NB4 (cell line): Measurements from ENCODE around the gene SLC15A5.

Experiments
- DNase-seq: peaks from one replicate; pipeline ENCODE4 v3.0.0; 2010; ENCODE audit warnings: low read depth
- H3K4me3 ChIP-seq: one replicate; pipeline ENCODE4 v1.5.1; 2011; ENCODE audit warnings: mild to moderate bottlenecking, low read depth, low read length, moderate library complexity
- MAX ChIP-seq: IDR thresholded peaks from 2 replicates; pipeline ENCODE4 v1.6.1; 2011; ENCODE audit warnings: low read depth, low read length
- MYC ChIP-seq: IDR thresholded peaks from 2 replicates; pipeline ENCODE4 v1.6.1; 2011; ENCODE audit warnings: low read depth, low read length
- POLR2A ChIP-seq: IDR thresholded peaks from 2 replicates; pipeline ENCODE4 v1.6.1; 2011; ENCODE audit warnings: mild to moderate bottlenecking; ENCODE audit not compliant: insufficient read length; ENCODE audit errors: extremely low read depth
- TF ChIP-seq, protein P1 (sequence below): IDR thresholded peaks from one replicate; pipeline ENCODE4 v1.5.1; 2012; ENCODE audit warnings: low read depth, low read length

SLC15A5 gene

DNA sequence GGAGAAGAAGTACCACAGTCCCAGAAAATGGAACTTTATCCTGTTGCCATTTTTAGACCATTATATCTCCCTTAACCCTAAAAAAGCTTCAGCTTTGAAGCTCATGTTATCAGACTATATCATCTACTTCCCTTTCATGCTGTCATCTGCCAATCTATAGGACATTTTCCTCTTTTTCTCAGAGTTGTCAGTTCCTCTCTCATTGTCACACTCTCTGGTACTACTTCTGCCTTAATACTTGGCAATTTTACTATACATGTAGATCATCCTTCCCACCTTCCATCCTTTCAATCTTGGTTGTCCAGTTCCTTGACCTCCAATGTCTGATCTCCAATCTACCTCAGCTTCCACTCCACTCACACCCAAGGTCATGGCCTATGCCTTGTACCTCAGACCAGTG is 57.4 kb downstream of the SLC15A5 start:
- TF ChIP-seq MAX (no peak), MYC (no peak), POLR2A (no peak)
- TF ChIP-seq, protein P1, sequence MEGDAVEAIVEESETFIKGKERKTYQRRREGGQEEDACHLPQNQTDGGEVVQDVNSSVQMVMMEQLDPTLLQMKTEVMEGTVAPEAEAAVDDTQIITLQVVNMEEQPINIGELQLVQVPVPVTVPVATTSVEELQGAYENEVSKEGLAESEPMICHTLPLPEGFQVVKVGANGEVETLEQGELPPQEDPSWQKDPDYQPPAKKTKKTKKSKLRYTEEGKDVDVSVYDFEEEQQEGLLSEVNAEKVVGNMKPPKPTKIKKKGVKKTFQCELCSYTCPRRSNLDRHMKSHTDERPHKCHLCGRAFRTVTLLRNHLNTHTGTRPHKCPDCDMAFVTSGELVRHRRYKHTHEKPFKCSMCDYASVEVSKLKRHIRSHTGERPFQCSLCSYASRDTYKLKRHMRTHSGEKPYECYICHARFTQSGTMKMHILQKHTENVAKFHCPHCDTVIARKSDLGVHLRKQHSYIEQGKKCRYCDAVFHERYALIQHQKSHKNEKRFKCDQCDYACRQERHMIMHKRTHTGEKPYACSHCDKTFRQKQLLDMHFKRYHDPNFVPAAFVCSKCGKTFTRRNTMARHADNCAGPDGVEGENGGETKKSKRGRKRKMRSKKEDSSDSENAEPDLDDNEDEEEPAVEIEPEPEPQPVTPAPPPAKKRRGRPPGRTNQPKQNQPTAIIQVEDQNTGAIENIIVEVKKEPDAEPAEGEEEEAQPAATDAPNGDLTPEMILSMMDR = no peak
- no peak for DNase-seq
- no peak overlapping the region for H3K4me3 ChIP-seq

GRCh38 chr12:16218934-16219751 is 58.3 kb downstream of the SLC15A5 start:
- no peak for DNase-seq
- no peak overlapping the region for H3K4me3 ChIP-seq
- no peak for TF ChIP-seq MYC
- no peak for TF ChIP-seq POLR2A
- TF ChIP-seq, protein P1 = no peak
- no peak for TF ChIP-seq MAX

- no peak for TF ChIP-seq POLR2A
- TF ChIP-seq MAX = no peak
- no peak for TF ChIP-seq MYC
- TF ChIP-seq, protein P1 = no peak
- no peak for DNase-seq
- no peak overlapping the region for H3K4me3 ChIP-seq
These were observed 59.3 kb downstream of the SLC15A5 start for GRCh38 chr12:16218234-16218633.

DNA sequence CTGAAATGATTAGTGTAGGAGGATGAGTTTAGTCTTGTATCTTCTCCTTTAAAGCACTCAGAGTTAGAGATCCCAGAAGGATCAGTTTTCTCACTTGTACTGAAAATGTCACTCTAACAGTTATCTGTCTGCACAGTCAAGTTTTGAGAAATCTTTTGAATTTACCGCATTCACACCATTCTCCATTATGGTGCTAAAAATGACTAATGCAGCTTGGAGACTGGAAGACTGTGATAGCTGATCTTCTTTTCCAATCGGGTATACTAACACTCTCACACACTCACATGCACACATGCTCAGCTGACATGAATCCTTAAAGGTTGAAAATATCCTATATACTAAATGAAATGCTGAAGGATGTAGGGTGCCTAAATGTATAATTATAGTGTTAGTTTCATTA is 65.8 kb downstream of the SLC15A5 start:
- DNase-seq = no peak
- H3K4me3 ChIP-seq = no peak overlapping the region
- no peak for TF ChIP-seq MYC
- TF ChIP-seq, protein P1 = no peak
- TF ChIP-seq POLR2A = no peak
- no peak for TF ChIP-seq MAX

- peak; percentile 29 for DNase-seq
- TF ChIP-seq MYC (no peak), MAX (no peak), POLR2A (no peak)
- TF ChIP-seq, protein P1 = no peak
- no peak overlapping the region for H3K4me3 ChIP-seq
These were observed 78.6 kb downstream of the SLC15A5 start for GRCh38 chr12:16198884-16199283.
